ENCODE data around the gene LGR5.

DNA sequence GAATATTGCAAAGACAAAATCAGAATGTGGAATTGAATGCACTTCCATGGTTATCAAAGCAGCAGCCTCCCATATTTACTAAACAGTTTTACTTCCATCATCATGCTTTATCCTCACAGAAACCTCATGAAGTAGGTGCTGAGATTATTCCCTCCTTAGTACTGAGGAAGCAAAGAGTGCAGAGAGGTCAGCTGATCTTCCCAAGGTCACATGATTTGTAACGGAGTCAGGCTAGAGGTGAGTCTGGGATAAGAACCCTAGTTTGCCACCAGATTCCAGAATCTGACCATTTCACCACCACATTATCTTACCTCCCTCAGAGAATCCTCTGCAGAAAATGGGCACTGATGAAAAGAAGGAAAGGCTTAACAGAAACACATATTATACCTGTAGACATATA is 102.0 kb downstream of the LGR5 start:
- TF ChIP-seq POLR2AphosphoS5 (IDR thresholded peaks at IDR 0.05; ENCODE audit: low read depth, low read length) (no peak), SRF (IDR thresholded peaks at IDR 0.05; ENCODE audit: low read depth) (no peak), POLR2A (IDR thresholded peaks at IDR 0.05; ENCODE audit: borderline replicate concordance, extremely low read depth, insufficient read depth, insufficient read length) (no peak), ELF1 (IDR thresholded peaks at IDR 0.05; ENCODE audit: borderline replicate concordance, low read depth) (no peak), SIN3A (IDR thresholded peaks at IDR 0.05; ENCODE audit: low read depth) (no peak), FOSL1 (IDR thresholded peaks at IDR 0.05; ENCODE audit: low read depth) (no peak), JUND (IDR thresholded peaks at IDR 0.05) (no peak)
- TF ChIP-seq, protein P1, sequence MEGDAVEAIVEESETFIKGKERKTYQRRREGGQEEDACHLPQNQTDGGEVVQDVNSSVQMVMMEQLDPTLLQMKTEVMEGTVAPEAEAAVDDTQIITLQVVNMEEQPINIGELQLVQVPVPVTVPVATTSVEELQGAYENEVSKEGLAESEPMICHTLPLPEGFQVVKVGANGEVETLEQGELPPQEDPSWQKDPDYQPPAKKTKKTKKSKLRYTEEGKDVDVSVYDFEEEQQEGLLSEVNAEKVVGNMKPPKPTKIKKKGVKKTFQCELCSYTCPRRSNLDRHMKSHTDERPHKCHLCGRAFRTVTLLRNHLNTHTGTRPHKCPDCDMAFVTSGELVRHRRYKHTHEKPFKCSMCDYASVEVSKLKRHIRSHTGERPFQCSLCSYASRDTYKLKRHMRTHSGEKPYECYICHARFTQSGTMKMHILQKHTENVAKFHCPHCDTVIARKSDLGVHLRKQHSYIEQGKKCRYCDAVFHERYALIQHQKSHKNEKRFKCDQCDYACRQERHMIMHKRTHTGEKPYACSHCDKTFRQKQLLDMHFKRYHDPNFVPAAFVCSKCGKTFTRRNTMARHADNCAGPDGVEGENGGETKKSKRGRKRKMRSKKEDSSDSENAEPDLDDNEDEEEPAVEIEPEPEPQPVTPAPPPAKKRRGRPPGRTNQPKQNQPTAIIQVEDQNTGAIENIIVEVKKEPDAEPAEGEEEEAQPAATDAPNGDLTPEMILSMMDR (IDR thresholded peaks at IDR 0.05 in 2 of 3, conservative IDR thresholded peaks at IDR 0.05 in 1 of 3; ENCODE audit: borderline replicate concordance in 1 of 3, insufficient read depth in 1 of 3, low read depth in 2 of 3, low read length in 2 of 3) = no peak
- TF ChIP-seq, protein P2, sequence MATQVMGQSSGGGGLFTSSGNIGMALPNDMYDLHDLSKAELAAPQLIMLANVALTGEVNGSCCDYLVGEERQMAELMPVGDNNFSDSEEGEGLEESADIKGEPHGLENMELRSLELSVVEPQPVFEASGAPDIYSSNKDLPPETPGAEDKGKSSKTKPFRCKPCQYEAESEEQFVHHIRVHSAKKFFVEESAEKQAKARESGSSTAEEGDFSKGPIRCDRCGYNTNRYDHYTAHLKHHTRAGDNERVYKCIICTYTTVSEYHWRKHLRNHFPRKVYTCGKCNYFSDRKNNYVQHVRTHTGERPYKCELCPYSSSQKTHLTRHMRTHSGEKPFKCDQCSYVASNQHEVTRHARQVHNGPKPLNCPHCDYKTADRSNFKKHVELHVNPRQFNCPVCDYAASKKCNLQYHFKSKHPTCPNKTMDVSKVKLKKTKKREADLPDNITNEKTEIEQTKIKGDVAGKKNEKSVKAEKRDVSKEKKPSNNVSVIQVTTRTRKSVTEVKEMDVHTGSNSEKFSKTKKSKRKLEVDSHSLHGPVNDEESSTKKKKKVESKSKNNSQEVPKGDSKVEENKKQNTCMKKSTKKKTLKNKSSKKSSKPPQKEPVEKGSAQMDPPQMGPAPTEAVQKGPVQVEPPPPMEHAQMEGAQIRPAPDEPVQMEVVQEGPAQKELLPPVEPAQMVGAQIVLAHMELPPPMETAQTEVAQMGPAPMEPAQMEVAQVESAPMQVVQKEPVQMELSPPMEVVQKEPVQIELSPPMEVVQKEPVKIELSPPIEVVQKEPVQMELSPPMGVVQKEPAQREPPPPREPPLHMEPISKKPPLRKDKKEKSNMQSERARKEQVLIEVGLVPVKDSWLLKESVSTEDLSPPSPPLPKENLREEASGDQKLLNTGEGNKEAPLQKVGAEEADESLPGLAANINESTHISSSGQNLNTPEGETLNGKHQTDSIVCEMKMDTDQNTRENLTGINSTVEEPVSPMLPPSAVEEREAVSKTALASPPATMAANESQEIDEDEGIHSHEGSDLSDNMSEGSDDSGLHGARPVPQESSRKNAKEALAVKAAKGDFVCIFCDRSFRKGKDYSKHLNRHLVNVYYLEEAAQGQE (IDR thresholded peaks at IDR 0.05; ENCODE audit: low read depth) = no peak
